Measurements from ENCODE around the gene KIF12.

The KIF12 gene

DNA sequence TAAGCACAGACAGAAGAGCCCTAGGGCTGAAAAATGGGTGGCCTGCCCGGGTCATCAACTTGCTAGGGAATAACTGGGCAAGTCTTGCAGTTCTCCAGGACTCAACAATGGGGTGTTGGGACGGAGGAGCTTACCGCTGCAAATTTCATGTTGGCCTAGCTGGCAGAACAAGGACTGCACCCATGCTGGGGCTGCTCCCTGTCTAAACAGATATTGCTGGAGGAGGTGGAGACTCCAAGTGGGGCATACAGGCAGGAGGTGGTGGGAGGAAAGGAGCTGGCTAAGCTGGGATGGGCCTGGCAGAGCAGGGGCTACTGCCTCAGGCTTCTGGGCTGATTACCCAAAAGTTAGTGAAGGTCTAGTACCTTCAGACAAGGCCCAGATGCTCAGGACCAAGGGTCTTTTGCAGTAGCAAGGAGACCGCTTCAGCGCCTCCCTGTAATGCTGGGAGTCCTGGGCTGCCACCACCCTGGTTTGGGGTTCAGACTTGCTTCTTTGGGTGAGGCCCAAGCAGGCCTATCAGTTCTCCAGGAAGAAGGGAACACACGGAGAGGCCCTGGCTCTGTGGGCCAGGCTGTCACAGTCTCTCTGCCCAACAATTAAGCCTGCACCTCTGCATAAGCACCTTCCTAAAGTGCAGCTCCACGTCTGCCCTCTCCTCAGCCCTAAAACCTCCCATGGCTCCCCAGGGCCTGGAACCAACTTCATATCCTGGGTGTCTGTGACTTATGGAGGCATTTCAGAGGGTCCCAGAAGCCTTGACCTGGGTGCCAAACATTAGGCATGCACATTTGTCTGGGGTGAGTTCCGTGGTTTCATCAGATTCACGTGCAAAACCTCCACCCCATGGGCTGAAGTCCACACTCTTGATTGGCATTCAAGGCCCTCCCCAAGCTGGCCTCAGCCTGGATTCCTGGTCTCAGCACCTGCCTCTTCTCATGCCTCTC is 24.2 kb upstream of the KIF12 start:
- no peak for DNase-seq

DNA sequence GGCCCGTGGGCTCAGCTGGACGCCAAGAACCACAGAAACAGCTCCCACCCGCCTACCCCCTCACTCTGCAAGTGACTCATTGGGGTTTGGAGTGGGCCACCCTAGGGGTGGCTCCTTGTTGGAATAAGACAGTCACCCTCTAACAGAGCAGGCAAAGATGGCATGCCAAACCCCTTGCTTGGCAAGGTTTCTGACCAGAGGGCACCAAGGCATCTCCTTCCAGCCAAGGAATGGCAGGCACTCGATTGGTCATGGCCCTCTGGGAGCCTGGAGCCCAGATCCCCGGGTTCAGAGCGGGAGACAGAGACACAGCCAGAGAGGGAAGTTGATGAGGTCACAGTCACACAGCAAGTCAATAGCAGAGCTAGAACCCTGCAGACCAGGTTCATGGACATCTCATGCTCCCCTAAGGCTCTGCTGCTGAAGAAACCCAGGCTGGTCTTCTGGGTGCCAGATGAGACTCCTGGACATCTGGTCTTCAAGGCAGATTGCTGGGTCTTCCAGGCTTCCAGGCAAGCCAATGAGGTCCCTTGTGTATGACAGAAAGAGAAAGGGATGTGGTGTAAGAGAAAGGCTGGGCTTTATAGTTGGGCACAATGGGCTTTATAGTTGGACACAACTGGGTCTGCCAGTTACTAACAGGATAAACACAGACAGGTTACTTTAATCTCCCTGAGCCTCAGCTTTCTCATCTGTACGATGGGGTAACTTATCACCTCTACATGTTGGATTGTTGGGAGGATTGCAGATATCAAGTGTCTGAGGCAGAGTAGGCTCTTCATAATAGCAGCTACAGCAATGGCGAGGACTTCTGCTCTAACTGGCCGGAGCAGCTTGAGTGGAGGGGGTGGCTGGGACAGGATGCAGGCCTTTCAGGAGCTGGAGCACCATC is 23.3 kb upstream of the KIF12 start:
- DNase-seq = no peak

DNA sequence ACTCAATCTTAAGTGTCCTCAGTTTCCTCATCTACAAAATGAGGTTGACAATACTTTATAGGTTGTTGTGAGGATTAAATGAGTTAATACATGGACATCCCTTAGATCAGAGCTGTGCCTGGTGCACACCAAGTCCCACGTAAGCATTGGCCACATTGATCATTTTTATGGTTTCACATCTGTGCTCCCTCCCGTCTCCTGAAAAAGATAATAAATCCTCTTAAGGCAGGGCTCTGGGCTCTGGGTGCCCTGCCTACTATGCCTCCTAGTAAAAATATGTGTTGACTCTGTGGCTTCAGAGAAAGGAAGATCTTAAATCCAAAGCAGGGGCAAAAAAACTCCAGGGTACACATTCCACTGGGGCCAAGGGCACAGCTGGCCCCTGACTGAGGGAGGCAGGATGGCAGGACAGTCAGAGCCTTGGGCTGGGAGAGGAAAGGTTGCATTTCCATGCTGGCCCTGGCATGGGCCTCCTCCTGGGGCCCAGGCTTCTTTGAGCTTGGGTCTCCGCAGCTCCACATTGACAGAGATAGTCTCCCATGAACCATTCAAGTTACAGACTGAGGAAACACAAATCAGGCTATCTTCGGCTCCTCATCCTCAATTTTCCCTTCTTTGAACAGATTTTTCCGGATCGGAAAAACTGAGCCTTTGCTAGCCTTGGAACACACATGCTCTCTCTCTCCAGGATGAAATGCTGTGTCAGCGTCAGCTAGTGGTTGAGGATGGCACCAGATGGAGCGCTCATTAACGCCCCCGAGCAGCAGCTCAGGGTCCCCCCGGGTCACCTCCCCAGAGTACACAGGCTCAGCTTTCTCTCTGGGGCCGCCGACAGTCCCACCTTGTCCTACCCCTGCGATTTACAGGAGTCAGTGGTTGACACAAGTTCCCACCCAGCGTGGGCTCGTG is 22.4 kb upstream of the KIF12 start:
- DNase-seq = no peak

DNA sequence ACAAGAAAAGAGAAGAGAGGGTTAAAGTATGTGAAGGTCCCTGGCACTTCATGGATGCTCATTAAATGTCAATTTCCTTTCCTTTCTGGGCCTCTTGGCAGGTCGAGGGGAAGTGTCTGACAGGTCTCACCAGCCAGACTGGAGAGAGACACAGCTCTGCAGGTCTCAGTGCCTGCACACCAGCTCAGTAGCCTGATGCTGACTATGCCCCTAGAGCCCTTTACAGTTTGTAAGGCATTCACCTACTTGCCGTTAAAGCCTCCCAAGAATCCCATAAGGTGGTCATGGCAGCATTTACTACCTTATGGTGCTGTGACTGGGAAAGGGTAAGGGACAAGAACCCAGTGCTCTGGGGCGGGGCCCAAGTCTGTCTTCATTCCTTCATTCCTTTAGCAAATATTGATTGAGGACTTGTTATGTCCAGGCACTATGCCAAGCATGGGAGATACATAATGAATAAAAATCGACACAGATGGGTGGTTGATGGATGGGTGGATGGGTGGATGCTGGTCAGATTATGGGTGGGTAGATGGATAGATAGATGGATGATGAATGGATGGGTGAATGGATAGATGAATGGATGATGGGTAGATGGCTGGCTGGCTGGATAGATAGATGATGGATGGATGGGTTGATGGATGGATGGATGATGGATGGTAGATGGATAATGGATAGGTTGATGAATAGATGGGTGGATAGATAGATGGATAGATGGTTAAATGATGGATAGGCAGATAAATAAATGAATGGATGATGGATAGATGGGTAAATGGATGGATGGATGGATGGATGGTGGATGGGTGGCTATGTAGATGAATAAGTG is 21.3 kb upstream of the KIF12 start:
- no peak for DNase-seq

DNA sequence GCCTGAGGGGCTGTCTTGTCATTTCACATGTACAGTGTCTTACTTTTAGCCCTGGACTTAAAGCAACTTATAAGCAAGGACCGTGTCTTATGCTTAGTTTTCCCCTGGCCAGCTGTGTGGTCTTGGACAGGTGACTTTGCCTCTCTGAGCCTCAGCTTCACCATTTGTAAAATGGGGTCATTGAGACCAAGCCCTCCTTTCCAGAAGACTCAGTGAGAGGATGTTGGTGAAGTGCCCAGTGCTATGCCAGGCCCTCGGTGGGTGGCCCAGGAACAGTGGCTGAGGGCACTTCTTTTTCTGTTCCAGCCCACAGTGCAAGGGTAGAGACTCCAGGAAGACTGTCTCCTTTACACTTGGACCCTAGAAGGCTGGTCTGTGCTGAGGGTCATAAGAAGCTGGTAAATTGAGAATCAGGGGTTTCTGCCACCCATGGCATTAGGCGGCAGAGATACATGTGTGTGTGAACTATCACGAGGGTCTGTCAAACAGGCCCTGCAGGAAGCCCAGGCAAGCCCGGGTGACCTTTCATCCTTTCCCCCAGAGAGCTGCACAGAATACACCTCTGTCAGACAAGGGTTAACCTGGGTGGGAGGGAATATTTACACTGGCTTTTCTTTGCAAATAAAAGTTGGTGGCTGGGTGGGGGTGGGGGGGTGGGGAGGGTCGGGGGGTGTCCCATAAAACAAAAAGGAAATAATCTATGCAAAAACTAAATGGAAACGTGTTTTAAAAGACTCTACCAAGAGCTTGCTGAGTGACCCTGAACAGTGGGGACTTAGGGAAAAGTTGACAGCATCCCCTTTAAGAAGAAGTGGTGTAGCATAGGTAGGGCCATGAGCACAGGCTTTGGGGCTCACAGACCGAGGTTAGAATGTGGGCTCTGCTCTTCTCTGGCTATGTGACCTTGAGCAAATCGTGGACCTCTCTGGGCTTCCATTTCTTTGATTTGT is 20.4 kb upstream of the KIF12 start:
- no peak for DNase-seq

DNA sequence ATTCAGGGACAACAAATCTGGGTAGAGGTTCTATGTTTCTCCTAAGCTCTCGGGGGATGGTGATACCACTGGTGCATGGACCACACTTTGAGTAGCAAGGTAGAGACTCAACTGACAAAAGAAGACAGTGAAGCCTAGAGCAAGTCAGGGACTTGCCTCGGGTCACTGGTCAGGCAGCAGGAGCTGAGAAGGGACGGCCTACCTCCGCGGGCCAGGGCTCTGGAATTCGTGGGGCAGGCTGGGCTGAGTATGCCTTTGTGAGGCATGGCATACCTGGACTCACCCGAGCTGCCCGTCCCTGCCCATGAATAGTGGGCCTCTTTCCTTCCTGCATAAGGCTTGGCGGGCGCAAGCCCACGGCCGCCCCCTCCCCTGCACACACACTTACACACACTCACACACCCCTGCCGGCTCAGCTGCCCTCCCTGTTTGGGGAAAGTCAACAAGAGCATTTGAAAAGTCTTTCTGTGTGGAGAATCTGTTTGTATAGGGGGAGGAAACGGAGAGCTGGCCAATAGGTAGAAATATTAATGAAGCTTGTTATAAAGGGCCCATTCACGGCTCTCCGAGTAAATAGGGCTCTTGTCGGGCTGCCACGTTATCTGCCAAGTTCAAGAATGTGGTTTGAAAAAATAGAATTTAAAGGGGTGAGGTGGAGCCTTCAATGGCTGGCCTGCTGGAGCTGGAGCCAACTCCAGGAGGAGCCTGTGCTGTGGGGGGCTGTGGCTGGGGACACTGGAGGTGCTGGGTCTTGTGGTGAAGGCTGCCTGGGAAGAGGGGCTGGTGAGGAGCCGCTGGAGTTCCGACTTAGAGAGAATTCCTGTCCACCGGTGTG is 19.1 kb upstream of the KIF12 start:
- peak; percentile 67 for DNase-seq

DNA sequence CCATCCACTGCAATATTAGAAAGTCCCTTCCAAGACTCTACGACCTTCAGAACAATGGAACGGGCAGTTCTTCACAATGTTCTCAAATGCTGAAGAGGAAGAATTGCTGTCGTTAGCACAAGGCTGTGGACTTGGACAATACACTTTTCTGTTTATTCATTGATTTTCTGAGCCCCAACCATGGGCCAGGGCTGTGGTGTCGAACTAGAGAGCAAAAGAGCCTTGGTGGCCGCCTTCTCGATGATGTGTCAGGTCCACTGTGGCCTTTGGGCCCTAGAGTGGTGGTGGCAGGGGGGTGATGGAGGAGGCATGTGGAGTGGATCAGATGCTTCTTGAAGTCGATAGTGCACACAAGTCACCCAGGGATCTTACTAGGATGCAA is 18.5 kb upstream of the KIF12 start:
- DNase-seq = no peak

DNA sequence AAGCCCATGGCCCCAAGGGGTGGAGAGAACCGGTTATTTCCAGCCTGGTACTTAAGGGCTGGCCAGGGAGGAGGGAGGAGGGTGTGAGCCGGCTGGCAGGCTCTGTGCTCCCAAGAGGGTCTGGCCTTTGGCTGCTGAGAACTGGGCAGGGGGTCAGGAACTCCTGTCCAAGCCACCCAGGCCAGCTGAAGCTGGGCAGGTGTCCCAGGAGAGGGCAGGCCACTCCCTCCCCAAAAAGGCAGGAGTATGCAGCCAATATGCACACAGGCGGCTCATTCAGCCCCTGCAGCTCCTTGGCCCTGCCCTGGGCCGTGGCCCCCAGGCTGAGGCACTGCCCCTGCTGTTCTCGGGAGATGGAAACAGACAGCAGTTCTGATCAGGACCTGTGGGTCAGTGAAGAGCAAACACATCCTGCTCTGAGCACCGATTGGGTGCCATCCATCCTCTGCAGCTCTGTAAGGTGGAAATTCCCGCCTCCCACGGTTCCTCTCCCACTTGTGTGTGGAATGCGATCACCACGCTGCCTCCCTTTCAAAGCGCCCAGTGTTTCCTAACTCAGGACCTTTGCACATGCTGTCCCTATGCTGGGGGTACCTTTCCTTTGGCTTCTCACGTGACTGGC is 17.1 kb upstream of the KIF12 start:
- DNase-seq = no peak

DNA sequence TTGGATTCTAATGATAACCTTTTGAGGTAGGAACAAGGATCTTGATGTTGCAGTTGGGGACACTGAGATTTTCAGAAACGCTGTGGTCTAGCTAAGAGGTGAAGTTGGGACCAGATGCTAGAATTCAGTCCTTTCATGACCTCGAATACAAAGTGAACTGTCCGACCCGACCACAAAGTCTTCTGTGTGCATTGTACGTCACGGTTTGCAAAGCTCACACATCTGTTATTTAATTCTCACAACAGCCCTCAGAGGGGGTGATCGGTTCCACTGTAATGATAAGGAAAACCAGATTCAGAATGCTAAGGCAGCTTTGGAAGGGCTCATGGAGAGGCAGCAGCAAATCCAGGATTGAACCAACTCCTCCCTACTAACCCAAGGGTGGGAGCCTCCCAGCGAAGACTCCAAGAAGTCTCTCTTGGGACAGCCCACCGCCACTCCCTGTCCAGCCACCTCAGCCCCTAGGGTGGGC is 16.6 kb upstream of the KIF12 start:
- DNase-seq = no peak

DNA sequence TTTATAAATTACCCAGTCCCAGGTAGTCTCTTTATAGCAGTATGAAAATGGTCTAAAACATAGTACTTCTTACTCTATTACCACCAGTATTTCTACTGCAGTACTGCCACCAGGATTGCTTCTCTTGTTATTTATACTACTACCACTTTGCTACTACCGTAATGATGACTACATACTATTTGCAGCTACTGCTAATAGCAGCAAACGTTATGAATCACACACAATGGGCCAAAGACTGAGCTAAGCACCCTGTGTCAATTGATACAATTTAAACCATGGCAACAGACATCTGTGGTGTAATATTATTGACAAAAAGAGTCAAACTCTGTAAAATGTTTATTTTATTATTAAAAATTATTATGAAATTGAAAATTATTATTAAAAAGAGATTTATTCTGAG is 15.3 kb upstream of the KIF12 start:
- no peak for DNase-seq

DNA sequence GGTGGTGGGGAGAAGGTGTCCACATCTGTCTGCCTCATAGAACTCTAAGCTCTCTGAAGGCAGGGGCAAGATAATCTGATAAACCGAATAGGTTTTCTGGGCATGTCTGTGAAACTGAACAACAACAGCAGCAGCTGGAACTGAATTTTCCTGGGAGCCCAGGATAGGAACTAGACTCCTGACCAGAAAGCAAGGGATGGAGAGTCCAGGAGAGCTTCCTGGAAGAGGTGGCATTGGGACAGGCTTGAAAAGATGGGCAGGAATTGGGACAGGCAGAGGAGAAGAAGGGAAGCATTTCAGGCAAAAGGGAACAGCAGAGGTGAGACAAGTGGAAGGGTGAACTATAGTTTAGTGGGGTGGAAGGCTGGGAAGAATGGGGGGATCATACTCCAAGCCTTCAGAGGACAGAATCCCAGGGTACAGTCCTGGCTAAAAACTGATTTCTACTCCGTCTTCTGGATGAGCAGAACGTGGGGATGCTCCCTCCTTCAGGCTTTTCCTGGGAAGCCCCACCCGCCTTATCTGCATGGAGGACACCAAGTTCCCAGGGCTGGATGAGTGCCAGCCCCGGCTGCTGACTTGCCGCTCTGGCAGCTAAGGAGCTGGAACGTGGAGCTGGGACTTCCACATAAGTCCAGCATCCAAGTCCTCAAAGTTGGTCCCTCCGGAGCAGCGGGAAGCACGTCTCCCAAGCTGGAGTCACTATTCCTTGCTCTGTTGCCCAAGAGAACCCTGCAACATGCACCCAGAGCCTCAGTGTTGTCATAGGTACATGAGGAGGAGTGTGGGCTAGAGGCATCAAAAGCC is 13.9 kb upstream of the KIF12 start:
- DNase-seq = no peak

DNA sequence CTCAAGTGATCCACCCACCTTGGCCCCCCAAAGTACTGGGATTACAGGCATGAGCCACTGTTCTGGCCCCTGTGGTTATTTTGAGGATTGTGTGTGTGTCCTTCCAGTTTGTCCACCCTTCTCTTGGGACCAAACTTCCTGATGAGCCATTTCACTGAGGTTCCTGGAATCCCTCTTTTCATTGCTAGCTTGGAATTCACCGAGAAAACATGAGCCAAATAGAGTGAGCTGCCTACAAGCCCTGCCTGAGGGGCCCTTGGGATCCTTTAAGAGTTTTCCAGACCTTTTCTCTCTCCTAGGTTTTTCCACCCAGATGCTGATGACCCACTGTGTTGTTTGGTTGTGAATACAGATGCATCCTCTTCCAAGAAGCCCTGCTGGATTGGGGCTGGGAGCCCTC is 13.2 kb upstream of the KIF12 start:
- no peak for DNase-seq

DNA sequence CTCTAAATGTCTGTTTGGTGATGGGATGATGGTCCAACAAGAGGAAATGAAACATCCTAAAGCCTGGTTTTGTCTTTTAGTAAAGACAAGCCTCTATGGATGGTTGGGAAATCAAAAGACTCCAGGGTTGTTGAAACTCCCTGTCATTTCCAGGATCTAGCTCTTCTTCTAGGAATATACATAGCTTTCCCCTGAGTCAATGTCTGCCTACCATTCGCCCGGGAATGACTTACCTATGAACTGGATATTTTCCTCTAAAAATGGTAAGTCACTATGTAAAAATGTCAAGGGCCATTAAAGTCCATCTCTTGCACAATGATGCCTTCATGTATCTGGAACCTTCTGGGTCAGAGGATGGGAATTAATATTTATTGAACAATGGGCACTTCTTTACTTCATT is 11.1 kb upstream of the KIF12 start:
- no peak for DNase-seq

DNA sequence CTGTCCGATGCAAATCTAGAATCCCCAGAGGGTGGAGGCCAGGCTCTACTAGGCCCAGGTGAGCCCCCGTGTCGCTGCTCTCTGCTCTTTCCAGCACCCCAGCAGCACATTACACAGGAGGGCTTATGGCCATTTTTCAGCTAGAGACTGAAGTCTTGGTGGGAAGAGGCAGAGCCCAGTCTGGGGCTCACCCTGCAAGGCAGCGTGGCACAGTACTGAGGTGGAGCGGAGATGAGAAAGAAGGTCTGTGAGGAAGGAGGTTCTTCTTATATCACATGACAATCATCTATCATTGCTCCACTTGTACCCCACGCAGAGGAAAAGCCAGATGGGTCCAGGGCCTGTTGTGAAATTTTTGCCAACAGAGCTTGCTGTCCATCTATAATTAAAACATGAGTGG is 10.0 kb upstream of the KIF12 start:
- DNase-seq = no peak

DNA sequence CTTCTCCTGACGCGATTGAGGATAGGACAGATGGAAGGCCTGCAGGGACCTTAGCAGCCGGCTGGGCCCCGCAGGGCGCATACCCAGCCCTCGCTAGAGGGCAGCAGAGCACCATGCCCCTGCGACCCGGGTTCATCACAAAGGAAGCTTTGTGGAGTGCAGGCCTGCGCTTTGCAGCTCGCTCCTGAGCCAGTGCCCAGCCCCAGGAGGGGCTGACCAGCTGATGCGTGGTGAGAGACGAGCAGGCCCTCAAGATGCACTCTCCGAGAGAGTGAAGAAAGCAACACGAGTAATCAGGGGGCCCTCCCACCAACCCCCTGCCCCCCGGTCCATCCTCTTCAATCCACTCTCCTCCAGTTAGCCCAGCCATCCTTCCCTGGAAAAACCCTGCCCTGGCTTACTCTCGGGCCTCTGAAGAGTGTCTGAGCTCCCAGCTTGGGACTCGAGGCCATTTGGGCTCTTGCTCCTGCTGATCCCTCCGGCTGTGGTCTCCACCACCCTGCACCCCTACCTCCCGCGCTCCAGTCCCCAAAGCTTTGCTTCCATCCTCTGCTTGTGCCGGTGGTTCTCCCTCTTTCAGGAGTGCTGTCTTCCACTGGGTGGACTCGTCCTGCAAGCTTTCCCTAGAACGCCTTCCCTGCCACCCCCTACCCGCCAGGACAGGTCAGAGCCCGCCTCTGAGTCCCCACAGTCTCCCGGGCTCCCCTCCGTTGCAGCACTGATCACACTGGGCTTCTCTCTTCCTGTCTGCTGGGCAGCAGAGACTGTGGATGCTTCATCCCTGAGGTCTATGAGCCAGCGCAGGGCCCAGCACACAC is 9.1 kb upstream of the KIF12 start:
- peak; percentile 62 for DNase-seq

DNA sequence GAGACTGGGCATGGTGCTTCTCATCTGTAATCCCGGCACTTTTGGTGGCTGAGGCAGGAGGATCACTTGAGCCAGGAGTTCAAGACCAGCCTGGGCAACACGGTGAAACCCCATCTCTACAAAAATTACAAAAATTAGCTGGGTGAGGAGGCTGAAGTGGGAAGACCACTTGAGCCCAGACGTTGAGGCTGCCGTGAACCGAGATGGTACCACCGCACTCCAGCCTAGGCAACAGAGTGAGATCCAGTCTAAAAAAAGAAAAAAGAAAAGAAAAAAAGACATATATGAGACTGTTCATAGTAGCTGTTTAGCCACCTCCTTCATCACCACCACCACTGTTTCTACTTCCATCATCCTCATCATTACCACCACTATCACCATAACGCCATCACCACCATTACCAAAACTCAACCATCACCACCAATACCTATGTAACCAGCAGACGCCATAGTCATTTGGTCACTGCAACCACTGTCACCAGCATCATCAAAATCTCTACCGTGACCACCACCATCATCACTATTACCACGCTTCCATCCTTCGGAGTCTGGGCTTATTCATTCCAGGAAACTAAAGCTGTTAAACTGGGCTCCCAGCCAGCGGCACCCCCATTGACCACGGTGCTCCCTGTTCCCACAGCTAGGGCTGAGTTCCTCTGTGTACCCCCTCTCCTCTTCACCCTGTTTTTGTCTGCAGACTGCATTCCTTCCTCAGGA is 8.4 kb upstream of the KIF12 start:
- DNase-seq = no peak

DNA sequence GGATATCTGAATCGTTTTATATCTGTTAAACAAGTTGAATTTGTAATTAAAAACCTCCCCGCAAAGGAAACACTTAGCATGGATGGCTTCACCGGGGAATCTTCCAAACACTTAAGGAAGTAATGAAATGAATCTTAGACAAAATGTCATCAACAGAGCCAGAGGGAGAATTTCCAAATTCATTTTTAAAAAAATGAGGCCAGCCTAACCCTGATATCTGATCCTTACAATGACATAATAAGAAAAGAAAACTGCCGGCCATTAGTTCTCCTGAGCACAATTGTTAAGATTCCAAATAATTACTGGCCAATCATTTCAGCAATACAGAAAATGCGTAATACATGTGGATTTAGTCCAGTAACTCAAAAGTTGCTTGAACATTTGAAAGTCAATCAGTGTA is 6.1 kb upstream of the KIF12 start:
- DNase-seq = no peak

Measured in NCI-H748 treated with DMSO at 0.1 percent for 48 hours (cell line).